Activated CD4-positive, CD25-positive, alpha-beta regulatory T cell treated with anti-CD3 and anti-CD28 coated beads, Interleukin-2, amount 50 U/mL, for 72 hours (primary cell): Measurements from ENCODE around the gene TMEM174.

Experiments used
- DNase-seq: peaks from one replicate; pipeline ENCODE4 v3.0.0; 2021

TMEM174 gene

DNA sequence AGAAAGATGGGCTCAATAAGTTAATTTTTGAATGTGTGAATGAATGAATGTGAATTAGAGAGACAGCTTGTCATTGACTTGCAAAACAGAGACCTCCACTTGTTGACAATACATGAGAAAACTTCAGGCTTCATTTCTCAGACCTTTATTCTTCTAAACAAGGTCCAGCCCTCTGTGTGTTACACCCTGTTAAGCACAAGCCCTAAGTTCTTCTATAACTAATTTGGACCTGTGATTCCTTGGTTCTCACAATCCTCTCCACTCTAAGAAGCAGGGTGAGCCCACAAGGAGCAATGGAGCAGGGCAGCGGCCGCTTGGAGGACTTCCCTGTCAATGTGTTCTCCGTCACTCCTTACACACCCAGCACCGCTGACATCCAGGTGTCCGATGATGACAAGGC is at the start of gene TMEM174:
Gene TMEM174, plus strand, starts transcription at position 243 of the 400 bp plus-strand sequence. Its CDS starts 51 bp downstream, at position 294.
- no peak for DNase-seq

DNA sequence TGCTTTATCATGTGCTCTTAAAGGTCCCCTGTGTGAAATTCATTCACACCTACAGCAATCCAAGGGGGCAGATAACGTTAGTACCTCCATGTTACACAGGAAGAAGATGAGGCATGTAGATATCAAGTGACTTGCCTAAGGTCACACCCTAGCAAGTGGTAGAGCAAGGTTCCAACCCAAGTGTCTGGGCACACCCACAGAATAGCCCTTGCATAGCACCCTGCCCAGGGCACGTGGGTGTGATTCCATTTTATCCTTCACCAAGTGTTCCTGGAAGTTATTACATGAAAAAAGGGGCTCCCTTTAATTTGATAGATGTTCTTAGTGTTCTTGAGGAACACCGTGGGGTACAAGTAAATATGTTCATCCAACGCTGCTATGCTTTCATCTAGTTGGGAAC is 47.7 kb upstream of the TMEM174 start:
- DNase-seq, result no peak

DNA sequence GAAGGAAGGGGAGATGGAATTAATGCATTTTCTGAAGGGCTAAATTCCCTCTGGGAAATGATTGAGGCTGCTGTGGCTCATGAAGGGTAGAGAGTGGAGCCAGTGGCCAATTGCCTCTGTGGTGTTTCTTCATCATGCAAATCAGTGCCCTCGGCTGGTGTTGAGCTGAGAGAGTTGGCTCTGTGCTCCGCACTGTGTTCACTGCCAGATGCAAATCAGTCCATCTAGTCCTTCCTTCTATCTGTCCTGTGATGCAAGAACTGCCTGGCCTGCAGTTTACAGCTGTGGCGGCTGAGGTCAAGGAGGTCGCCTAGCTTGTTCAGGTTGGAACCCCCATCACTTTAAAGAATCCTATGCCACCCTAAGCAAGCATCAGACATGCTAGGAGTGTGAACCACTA is 46.6 kb upstream of the TMEM174 start:
- DNase-seq, result no peak

DNA sequence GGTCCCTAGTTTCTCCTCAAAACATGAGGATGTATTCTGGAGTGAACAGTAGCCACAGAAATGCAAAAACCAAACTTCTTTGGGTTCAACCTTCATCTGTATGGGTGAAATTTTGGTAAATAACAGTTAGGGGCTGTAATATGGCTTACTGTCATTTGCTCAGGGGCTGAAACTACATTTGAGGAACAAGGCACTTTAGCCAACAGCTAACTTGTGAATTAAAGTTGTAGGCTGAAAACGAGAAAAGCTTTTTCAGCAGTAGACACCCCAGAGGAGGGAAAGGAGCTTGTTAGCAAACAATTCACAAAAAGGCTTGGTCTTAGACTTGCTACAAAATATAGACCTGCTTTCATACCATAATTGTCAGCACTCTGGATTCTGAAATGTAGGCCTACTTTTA is 46.0 kb upstream of the TMEM174 start:
- DNase-seq, result no peak

DNA sequence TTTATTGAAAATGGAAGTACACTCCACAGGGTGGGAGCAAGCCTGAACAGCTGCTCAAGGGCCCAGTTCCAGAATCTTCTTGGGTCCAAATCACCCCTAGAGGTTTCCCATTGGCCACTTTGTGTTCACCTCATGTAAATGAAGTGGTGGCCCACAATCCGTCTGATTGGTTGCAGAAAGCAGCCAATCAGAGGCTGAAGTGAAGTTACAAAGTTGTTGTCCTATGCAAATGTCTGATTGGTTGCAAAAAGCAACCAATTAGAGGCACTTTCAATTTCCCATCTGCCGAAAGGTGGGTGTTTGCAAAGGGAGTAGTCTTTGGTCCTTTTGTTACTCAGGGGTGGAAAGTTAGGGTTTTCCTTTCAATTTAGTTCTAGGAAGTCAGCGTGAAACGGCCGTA is 43.9 kb upstream of the TMEM174 start:
- DNase-seq, result no peak

GRCh38 chr5:73130811-73131210 is 42.2 kb upstream of the TMEM174 start:
- no peak for DNase-seq

- DNase-seq, result no peak
Observed at GRCh38 chr5:73131711-73132425, 41.1 kb upstream of the TMEM174 start.

GRCh38 chr5:73132759-73133158 is 40.2 kb upstream of the TMEM174 start:
- DNase-seq, result no peak

- no peak for DNase-seq
Observed at GRCh38 chr5:73135021-73135420, 38.0 kb upstream of the TMEM174 start.

- DNase-seq, result no peak
Observed at GRCh38 chr5:73135429-73136054, 37.5 kb upstream of the TMEM174 start.

- no peak for DNase-seq
Observed at GRCh38 chr5:73136055-73136562, 36.9 kb upstream of the TMEM174 start.

DNA sequence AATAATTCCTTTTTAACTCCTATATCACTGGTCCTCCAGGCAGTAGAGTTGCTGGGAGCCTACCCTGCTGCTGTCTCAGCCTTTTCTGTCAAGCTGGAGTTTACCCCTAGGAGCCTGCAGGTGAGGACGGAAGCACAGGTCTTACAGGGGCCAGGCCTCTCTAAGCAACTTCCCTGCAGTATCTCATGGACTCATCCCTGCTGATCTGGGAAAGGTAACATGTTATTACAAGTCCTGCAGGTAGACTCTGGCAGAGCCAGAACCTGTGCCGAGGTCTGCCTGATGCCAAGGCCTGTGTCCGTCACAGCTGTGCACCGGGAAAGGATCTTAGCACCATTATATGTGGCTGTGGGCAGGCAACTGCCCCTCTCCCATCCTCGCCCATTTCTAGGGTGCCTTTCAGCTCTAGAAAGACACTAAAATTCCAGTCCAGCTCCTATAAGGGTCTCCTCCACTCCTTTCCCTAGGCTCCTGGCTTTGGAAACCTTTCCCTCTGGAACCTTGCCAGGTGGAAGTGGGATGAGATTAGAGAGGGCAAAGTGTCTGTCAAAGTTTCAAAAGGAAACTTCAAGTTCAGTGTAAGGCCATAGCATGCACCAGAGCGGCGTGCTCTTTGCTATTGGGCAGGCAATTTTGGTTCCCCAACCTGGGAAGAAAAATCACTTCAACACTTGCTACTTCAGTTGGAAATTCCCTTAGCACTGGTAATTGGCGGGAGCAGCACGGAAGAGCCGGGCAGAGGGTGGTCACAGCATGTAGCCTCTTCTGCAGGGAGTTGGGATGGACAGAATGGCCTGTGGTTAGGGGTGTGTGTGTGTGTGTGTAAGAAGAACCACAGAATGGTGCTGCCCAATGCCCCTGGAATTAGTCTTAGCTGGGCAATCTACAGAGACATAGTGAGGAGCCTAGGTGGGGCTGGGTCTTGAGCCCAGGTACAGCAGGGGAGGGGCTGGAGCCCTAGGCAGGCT is 35.1 kb upstream of the TMEM174 start:
- DNase-seq, result no peak

DNA sequence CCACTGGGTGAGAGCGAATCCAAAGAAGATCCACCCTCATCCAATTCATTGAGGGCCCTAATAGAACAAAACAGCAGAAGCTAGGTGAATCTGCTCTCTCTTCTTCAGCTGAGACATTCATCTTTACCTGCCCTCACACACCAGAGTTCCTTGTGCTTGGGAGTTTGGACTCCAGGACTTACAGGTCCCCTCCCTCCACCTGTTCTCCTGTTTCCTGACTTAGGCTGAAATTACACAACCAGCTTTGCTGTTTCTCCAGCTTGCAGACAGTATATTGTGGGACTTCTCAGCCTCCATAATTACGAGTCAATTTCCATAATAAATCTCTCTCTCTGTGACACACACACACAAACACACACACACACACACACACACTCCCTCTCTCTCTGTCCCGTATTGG is 33.5 kb upstream of the TMEM174 start:
- DNase-seq, result no peak

DNA sequence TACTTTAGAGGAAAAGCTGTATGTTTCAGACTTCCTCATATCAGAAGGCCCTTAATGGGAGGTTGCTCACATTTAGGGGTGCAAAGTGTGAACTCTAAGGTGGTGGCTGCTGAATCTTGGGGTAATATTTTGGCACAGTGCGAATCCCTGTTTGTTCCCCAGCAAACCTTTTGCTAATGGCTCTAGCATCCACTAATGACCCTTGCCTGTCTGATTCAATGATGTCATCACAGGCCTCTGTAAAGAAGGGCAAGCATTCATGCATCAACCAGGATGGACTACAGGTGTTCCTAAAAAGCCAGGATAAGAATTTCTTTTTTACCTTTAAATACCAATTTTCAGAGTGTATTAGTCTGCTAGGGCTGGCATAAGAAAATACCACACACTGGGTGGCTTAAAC is 32.2 kb upstream of the TMEM174 start:
- no peak for DNase-seq

DNA sequence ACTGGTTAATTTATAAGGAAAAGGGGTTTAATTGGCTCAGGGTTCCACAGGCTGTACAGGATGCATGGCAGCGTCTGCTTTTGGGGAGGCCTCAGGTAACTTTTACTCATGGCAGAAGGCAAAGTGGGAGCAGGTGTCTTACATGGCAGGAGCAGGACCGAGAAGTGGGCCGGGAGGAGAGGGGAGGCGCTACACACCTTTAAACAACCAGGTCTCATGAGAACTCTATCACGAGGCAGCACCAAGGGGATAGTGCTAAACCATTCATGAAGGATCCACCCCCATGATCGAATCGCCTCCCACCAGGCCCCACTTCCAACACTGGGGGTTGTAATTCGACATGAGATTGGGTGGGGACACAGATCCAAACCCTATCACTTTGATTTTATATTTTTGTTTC is 31.0 kb upstream of the TMEM174 start:
- DNase-seq, result no peak

- DNase-seq, result no peak
Observed at GRCh38 chr5:73143716-73144115, 29.3 kb upstream of the TMEM174 start.

DNA sequence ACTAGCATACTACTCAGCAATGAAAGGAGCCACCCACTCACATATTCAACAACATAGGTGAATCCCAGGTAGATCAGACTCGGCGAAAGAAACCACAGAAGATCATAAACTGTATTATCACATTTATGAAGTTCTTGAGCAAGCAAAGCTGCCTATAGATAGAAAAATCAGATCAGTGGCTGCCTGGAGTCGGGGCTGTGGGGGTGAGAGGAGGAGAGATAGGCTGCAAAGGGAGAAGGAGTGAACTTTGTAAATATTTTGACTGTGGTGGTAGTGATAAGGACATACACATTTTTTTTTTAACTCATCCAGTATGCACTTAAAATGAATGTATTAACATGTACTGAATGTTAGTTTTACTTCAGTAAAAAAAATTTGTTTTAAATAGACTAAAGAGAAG is 23.5 kb upstream of the TMEM174 start:
- no peak for DNase-seq

- DNase-seq, result no peak
Observed at GRCh38 chr5:73150876-73151275, 22.1 kb upstream of the TMEM174 start.

- DNase-seq, result no peak
Observed at GRCh38 chr5:73151766-73152410, 21.1 kb upstream of the TMEM174 start.

GRCh38 chr5:73152411-73153388 is 20.3 kb upstream of the TMEM174 start:
- DNase-seq, result no peak

DNA sequence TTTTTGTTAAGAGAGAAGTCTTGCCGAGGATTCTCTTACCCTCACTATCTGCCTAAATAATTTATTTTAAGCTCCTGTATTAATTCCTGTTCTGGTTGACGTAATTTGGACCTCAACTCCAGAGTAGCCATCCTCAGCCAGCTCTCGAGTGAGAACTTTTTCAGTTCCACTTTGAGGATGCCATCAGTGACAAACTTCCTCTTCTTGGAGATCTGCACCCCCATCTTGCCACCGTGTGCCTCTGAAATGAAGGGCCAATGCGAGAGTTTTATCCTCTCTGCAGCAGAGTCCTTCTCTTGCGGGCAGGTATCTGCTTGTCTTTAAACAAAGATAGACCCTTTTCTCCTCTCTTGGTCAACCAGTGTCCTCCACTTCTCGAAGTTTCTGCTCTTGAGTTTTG is 19.5 kb upstream of the TMEM174 start:
- DNase-seq, result no peak
